GM10266 (cell line): Measurements from ENCODE around the gene RTN4R.

Experiments used
- DNase-seq: peaks from one replicate; pipeline ENCODE4 v3.0.0; 2012; ENCODE audit errors: extremely low spot score
- CTCF ChIP-seq: IDR thresholded peaks from 2 replicates; pipeline ENCODE4 v1.5.1; 2012; ENCODE audit warnings: mild to moderate bottlenecking, low read depth; ENCODE audit not compliant: control insufficient read depth, insufficient read depth; ENCODE audit errors: missing control alignments

RTN4R gene

DNA sequence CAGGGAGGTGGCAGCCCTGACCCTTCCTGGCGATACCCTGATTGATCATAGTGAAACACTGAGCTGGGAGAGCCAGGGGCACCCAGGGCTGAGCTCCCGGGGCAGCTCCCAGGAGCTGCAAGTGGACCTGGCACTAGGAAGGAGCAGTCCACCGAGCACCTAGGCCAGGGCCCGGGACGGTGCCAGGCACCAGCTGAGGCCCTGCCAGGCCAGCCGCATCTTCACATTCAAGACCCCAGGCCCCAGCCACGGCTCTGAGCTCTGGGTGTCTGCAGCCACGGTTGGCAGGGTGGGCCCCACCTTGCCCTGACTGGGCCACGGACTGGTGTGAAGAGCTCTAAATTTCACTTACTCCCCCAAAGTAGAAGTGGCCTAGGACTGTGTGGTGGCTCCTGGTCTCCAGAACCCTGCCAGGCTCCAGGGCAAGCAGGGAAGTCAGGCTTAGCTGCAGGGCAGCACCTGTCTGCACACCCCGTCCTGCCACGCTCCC, 58.3 kb downstream of the RTN4R start:
- DNase-seq, result no peak
- no peak for TF ChIP-seq CTCF

DNA sequence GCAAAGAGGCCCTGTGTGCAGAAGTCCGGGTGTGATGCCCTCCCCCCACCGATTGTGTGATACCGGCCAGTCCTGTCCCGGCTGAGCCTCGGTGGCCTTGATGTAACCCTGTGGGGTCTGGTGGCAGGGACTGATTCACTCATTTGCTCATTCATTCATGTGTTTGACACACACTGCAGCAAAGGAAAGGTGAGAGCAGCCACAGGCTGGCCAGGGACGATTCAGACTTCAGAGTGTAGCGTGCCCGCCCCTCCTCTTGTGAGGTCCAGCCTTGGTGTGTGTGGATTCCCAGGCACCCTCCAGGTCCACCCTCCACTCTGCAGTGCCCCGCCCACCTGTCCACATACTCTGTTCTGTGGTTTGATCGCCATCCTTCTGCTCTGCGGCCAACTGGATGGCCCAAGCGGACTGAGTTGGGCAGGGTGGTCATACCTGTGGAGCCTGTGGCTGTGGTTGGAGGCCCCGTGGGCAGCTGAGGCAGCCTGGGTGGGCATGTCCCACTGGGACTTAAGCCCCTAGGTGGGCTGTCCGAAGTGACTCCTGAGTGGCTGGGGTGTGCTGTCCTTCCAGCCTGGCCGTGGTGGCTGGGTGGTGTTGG, 59.3 kb downstream of the RTN4R start:
- DNase-seq, result no peak
- TF ChIP-seq CTCF, result no peak

DNA sequence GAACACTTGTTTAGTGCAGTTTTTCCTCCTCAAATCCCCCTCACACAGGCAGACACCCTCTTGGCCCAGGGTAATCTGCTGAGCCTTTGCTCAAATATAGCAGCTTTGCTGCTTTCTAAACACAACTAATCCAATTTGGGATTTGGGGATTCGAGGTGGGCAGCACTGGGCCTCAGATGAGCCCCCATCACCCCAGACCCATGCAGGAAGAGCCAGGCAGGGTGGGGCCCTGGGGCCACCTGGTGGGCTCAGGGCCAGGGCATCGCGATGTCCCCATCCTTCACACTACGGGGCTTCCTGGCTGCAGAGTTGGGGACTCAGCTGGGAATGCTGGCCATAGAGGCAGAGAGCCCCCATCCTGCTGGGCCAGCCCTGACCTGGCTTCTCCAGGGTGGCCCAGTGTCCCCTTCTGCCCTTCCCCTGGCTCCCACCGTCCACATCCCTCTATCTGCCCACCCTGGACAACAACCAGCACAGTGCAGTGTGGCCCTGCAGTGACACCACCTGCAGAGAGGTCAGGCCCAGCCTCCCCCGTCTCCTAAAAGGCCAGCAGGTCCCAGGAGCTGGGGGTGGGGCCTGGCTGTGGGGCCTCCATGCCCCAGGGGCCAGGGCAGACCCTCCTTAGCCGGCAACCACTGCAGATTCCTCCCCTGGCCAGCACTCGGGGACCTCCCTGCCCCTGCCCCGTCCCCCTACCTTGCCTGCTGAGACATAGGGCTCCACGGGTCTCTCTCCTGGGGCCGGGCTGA, 60.7 kb downstream of the RTN4R start:
- DNase-seq, result no peak
- no peak for TF ChIP-seq CTCF

DNA sequence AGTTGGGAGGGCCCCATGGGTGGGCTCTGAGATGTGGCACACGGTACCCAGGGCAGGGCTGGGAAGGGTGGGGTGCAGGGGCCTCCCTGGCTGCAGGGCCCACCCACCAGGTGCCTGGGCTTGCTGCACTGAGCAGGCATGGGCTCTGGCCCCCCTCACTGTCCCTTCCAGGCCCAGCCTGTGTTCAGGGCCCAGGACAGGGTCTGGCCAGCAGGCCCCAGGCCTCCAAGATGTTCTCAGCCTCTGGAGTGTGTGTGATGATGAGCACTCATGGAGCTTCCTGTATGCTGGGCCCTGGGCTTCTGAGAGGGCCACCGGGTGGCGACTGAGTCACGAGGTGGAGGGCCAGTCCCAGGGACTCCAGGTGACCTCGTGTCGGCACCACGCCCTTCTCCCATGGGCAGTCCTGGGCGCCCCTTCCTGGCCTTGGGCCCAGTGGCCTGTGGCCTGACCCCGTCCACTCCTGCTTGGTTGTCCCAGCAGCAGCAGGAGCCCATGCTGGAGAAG, 61.4 kb downstream of the RTN4R start:
- DNase-seq, result peak; percentile 49
- TF ChIP-seq CTCF, result peak; percentile 6

DNA sequence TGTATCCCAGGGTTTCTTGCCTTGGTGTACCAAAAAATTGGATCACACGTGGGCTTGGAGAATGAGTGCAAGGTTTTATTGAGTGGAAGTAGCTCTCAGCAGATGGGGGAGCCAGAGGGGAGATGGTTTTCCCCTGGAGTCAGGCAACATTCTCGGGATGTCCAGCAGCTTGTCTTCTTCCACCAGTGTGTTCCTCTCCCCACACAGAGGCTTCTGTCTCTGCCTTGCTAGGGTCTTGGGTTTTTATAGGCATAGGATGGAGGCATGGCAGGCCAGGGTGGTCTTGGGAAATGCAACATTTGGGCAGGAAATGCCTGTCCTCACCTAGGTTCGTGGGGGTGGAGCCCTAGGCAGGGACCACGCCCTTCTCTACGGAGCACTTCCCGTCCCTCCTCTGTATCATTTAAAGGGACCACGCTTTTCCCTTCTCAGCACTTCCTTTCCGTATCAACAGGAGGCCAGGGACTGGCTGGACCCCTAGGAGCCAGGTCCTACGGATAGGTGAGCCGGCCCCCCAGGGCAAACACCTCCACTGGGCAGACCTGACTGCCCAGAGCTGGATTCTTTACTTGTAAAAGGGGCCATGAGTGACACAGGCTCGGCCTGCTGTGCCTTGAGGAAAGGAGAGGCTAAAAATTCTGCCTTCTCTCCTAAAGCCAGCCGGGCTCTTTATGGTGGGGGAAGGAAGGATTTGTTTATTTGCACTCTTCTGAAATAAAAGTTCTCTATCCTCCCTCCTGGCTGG, 62.0 kb downstream of the RTN4R start:
- DNase-seq, result peak; percentile 76
- no peak for TF ChIP-seq CTCF

- no peak for TF ChIP-seq CTCF
- no peak for DNase-seq
These were observed 62.6 kb downstream of the RTN4R start for GRCh38 chr22:20205464-20205963.
